GM19099 (cell line): ENCODE data around the gene PPP1R13L.

Source experiments
- POLR2A ChIP-seq: IDR thresholded peaks from 3 replicates; pipeline ENCODE4 v1.6.1; 2011; ENCODE audit warnings: low read depth; ENCODE audit not compliant: insufficient read length; ENCODE audit errors: extremely low read depth

The PPP1R13L gene

GRCh38 chr19:45349430-45349941, 55.4 kb downstream of the PPP1R13L start:
- no peak for TF ChIP-seq POLR2A

DNA sequence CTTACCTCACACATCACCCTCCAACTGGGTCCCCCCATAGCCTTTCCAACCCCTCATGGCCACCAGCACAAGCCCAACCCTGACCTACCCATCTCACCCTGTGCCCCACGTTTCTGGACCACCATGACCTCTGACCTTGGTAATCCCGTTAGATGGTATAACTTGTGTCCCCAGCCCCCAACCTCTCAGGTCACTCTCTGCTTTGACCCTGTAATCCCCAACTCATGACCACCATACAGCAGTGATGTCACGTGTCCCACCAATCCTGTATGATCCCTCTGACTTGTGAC, 55.8 kb downstream of the PPP1R13L start:
- no peak for TF ChIP-seq POLR2A

DNA sequence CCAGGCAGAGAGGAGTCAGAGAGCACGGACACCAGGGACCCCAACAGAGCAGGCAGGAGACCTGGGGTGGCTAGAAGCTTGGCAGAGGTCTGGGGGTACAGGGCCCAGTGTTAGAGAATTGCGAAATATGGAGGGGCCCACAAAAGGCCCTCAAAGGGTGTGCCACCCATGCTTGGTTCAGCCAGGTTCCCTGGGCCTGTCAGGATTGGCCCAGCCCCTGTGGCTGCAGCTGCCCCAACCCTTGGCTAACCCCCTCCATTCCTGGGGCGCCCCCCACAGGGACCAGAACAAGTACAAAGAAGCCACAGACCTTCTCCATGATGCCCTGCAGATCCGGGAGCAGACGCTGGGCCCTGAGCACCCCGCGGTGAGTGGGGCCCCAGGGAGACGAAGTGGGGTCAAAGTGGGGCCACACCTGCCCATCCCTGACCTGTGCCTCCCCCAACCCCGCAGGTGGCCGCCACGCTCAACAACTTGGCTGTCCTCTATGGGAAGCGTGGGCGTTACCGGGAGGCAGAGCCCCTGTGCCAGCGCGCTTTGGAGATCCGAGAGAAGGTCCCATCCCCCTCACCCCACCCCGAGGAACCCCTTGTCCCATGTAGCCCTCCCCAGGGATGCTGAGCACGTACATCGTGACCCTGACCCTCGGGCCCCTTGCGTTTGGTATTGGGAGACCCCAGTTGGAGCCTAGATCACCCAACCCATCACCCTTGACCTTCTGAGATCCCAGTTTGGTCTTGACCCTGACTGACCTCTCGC, 56.3 kb downstream of the PPP1R13L start:
- no peak for TF ChIP-seq POLR2A

- no peak for TF ChIP-seq POLR2A
These were observed 57.1 kb downstream of the PPP1R13L start for GRCh38 chr19:45347570-45348366.

DNA sequence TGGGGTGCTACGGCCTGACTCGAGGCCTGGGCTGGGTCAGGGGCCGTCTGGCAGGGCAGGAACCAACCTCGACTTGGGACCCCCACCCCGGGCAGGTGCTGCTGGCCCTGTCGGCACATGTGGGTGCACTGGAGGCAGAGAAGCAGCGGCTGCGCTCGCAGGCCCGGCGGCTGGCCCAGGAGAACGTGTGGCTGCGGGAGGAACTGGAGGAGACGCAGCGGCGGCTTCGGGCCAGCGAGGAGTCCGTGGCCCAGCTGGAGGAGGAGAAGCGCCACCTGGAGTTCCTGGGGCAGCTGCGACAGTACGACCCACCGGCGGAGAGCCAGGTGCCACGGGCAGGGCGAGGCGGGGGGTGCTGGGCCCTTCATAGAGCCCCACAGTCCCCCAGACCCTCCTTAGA, 58.4 kb downstream of the PPP1R13L start:
- TF ChIP-seq POLR2A, result no peak

DNA sequence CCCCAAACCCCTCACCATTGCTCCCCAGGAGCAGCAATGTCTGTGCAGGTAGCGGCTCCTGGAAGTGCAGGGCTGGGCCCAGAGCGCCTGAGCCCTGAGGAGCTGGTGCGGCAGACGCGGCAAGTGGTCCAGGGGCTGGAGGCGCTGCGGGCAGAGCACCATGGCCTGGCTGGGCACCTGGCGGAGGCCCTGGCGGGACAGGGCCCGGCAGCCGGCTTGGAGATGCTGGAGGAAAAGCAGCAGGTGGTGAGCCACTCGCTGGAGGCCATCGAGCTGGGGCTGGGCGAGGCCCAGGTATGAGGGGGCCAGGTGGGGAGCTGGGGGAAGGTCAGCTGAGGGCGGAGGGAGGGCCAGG, 59.4 kb downstream of the PPP1R13L start:
- TF ChIP-seq POLR2A, result no peak

GRCh38 chr19:45344621-45345505, 60.0 kb downstream of the PPP1R13L start:
- TF ChIP-seq POLR2A, result no peak

- no peak for TF ChIP-seq POLR2A
These were observed 62.0 kb downstream of the PPP1R13L start for GRCh38 chr19:45342911-45343310.

DNA sequence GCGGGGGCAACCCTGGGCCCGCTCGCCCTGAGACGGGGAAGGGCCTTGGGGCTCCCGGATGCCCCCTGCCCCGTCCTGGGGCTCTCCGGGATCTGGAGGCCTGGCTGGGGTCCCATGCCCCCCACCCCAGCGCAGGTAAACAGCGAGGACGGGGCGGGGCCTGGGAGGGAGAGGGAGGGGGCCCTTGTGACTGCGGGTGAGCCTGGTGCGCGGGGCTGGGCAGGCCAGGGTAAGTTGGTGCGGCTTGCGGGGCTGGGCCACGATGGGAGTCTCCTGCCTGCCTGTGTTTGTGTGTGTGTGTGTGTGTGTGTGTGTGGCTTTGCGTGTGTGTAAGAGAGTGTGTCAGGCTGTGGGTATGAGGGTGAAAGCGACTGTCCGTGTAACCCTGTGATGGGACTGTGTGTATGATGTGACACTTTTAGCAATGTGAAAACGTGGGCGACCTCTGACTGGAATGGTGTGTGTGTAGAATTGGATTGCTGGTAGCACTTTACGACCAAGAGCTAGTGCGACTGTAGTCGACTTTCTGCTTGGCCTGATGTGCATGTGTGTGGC, 63.9 kb downstream of the PPP1R13L start:
- TF ChIP-seq POLR2A, result no peak

DNA sequence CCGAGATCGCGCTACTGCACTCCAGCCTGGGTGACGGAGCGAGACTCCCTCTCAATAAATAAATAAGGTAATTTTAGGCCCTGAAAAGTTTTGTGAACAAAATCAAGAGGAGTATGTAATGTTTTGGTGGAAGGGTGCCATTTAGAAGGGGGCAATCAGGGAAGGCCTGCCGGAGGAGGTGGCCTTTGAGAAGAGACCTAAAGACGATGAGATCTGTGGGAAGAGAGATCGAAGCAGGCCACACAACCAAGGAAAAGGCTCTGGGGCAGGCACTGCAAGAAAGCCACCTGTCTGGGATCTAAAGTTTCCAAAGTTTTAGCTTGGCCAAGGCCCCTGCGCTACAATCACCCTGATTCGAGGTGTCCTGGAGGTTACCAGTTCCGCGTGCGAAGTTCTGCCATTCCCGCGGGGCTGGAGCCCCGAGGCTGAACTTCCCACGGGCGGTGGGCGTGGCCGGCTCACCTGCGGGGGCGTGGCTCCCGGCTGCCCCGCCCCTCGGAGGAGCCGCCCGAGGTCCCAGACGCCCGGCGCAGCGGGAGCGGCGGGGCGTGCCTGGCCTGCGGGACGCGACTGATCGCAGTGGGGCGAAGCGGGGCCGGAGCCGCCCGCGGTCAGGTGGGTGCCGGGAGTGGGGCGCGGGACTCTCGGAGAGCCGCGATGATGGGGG, 64.5 kb downstream of the PPP1R13L start, which contains the start of gene KLC3:
KLC3 (plus strand) TSS at position 519 of the 667 bp plus-strand sequence. CDS start 4,792 bp downstream, outside the sequence.
- TF ChIP-seq POLR2A, result no peak

GRCh38 chr19:45339629-45340028, 65.2 kb downstream of the PPP1R13L start:
- no peak for TF ChIP-seq POLR2A

GRCh38 chr19:45336696-45337251, 68.1 kb downstream of the PPP1R13L start:
- TF ChIP-seq POLR2A, result no peak

DNA sequence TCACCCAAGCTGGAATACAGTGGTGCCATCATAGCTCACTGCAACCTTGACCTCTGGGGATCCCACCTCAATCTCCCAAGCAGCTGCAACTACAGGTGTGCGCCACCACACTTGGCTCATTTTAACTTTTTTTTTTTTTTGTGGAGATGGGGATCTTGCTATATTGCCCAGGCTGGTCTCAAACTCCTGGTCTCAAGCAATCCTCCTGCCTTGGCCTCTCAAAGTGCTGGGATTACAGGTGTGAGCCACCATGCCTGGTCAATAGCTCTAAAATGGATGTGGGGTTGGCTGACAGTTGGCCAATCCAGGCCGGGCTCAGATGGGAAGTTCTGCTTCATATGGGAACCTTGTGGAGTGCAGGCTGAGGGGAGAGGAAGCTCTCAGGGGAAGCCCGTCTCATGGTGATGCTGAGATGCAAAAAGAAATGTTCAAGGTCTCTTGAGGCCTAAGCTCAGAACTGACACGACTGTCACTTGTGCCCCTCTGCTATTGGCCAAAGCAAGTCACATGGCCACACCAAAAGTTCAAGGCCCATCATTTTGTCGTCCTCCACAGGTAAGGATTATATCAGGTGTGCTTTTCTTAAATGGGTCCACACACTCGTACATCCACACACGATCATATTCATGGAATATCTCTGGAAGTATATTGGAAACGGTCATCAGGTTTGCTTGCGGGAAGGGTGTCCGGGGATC, 71.1 kb downstream of the PPP1R13L start:
- TF ChIP-seq POLR2A, result no peak

DNA sequence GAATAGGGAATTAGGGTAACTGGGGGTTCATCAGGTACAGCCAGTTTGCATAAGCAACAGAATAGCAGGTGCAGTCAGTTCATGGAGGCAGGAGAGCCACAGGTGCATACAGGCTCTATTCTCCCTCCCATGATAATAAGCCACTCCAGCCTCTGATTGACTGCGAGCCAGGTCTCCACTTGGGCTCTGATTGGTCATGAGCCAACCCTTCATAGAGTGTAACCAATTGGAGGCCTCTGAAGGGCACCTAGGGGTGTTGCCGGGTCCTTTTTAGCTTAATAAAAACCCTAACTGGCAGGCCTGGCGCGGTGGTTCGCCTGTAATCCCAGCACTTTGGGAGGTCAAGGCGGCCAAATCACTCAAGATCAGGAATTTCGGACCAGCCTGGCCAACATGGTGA, 73.5 kb downstream of the PPP1R13L start:
- TF ChIP-seq POLR2A, result no peak
